HCT116 (cell line): Measurements from ENCODE around the gene NACC2. TPM values are rescaled to one million over a fixed set of nuclear protein-coding genes. Genes with fewer than 3 reads are reported as not detected.

ENCODE experiments used
- ATAC-seq: fragments of 200-7000 bp; cut with Tn5 transposase; 2 replicates; pipeline ENCODE4 v1.9.1; 2020; ENCODE audit warnings: mild to moderate bottlenecking, moderate library complexity
- BruUV-seq: library from RNA; stranded (reverse); fragments of 400-500 nt; replicated peaks from 2 replicates; lab custom pipeline; 2021; lab: Mats Ljungman, UMichigan
- CTCF ChIA-PET: fragments of 300-600 bp; sonication (Branson Sonifier 250); formaldehyde crosslinking; loops from one replicate; lab custom pipeline; 2021; ENCODE audit warnings: antibody characterized with exemption; lab: Charles Lee
- POLR2A ChIA-PET: fragments of 300-600, 350-600 bp; sonication (Branson Sonifier 250); formaldehyde crosslinking; loops from one replicate; lab custom pipeline; 2021; ENCODE audit warnings: antibody characterized with exemption; lab: Charles Lee
- RAD21 ChIA-PET, 2 experiments: fragments of 300-600 bp; sonication (Branson Sonifier 250); formaldehyde crosslinking; loops; one replicate each; lab custom pipeline; 2023; ENCODE audit warnings: low total read pairs in 2 of 2; ENCODE audit not compliant: uncharacterized antibody in 2 of 2, unreplicated experiment in 2 of 2, low non-redundant PET in 1 of 2; lab: Charles Lee
- DNase-seq: peaks from one replicate; pipeline ENCODE4 v3.0.0-alpha.2; 2010; ENCODE audit warnings: low read depth, low spot score
- H2AFZ ChIP-seq: fragments of 200-600 bp; shearing (Covaris generic), sonication (generic); 2 replicates; pipeline ENCODE4 v1.6.1; 2017; ENCODE audit warnings: low read depth, mixed run types, mixed read lengths, antibody characterized with exemption, low read length; ENCODE audit not compliant: poor library complexity, severe bottlenecking
- H3K27ac ChIP-seq: 2 replicates; pipeline ENCODE4 v1.5.1; 2012; ENCODE audit warnings: low read depth, low read length
- H3K27me3 ChIP-seq: fragments of 200-600 bp; sonication (generic); 2 replicates; pipeline ENCODE4 v1.6.1; 2016; ENCODE audit warnings: mixed run types, low read length, mixed read lengths; ENCODE audit not compliant: insufficient read depth
- H3K36me3 ChIP-seq, 2 experiments: fragments of 200-500 bp in 1 of 2; fragments of 200-600 bp in 1 of 2; sonication (Bioruptor generic) in 1 of 2; sonication (generic) in 1 of 2; 2 replicates each; pipeline versions ENCODE4 v1.5.1 to v1.6.1; 2014 to 2016; ENCODE audit warnings: low read length in 2 of 2, inconsistent platforms in 1 of 2, mixed read lengths in 1 of 2, mixed run types in 1 of 2; ENCODE audit not compliant: insufficient read depth in 2 of 2, control insufficient read depth in 1 of 2
- H3K4me1 ChIP-seq, 2 experiments: fragments of 200-600 bp in 1 of 2; sonication (generic) in 1 of 2; 2 replicates each; pipeline versions ENCODE4 v1.5.1 to v1.6.1; 2012 to 2017; ENCODE audit warnings: low read length in 2 of 2, inconsistent platforms in 1 of 2, mild to moderate bottlenecking in 1 of 2, mixed read lengths in 1 of 2, mixed run types in 1 of 2, moderate library complexity in 1 of 2; ENCODE audit not compliant: insufficient read depth in 2 of 2, control insufficient read depth in 1 of 2
- H3K4me2 ChIP-seq: fragments of 200-600 bp; sonication (generic); 2 replicates; pipeline ENCODE4 v1.6.1; 2017; ENCODE audit warnings: mixed run types, low read length, mixed read lengths
- H3K4me3 ChIP-seq, 2 experiments: fragments of 200-600 bp in 1 of 2; sonication (generic) in 1 of 2; replicated peaks in 1 of 2; 2 replicates each; pipeline ENCODE4 v1.5.1; 2011 to 2016; ENCODE audit warnings: low read length in 2 of 2, control low read depth in 1 of 2, low read depth in 1 of 2, mild to moderate bottlenecking in 1 of 2, mixed read lengths in 1 of 2, mixed run types in 1 of 2
- H3K79me2 ChIP-seq: fragments of 200-600 bp; sonication (generic); 2 replicates; pipeline ENCODE4 v1.6.1; 2017; ENCODE audit warnings: mild to moderate bottlenecking, mixed run types, low read length, moderate library complexity, mixed read lengths; ENCODE audit not compliant: insufficient read depth
- H3K9ac ChIP-seq: fragments of 200-600 bp; sonication (generic); 2 replicates; pipeline ENCODE4 v1.6.1; 2016; ENCODE audit warnings: low read length, mixed read lengths
- H3K9me2 ChIP-seq: fragments of 200-600 bp; sonication (generic), shearing (Covaris generic); 2 replicates; pipeline ENCODE4 v1.6.1; 2017; ENCODE audit warnings: mixed run types, mild to moderate bottlenecking, moderate library complexity; ENCODE audit not compliant: insufficient read depth
- H3K9me3 ChIP-seq, 2 experiments: fragments of 200-500 bp in 1 of 2; fragments of 200-600 bp in 1 of 2; sonication (Bioruptor generic) in 1 of 2; sonication (generic) in 1 of 2; 2 replicates each; pipeline ENCODE4 v1.6.1; 2014 to 2017; ENCODE audit warnings: low read length in 2 of 2, mixed read lengths in 2 of 2, inconsistent platforms in 1 of 2, low read depth in 1 of 2, mild to moderate bottlenecking in 1 of 2, mixed run types in 1 of 2, moderate library complexity in 1 of 2; ENCODE audit not compliant: control insufficient read depth in 1 of 2, insufficient read depth in 1 of 2
- H4K20me1 ChIP-seq: fragments of 200-600 bp; sonication (generic), shearing (Covaris generic); 2 replicates; pipeline ENCODE4 v1.6.1; 2017; ENCODE audit warnings: mixed run types, mild to moderate bottlenecking, moderate library complexity; ENCODE audit not compliant: insufficient read depth
- ATF3 ChIP-seq: IDR thresholded peaks from 2 replicates; pipeline ENCODE4 v1.6.1; 2012
- CBX3 ChIP-seq: IDR thresholded peaks from 2 replicates; pipeline ENCODE4 v1.6.1; 2012; ENCODE audit warnings: low read depth
- EGR1 ChIP-seq: IDR thresholded peaks from 2 replicates; pipeline ENCODE4 v1.6.1; 2012; ENCODE audit warnings: low read depth
- ELF1 ChIP-seq: IDR thresholded peaks from 2 replicates; pipeline ENCODE4 v1.6.1; 2012; ENCODE audit warnings: low read depth, borderline replicate concordance
- EZH2phosphoT487 ChIP-seq: fragments of 200-600 bp; IDR thresholded peaks from 2 replicates; pipeline ENCODE4 v1.6.1; 2018; ENCODE audit warnings: antibody characterized with exemption, borderline replicate concordance
- JUND ChIP-seq: IDR thresholded peaks from 2 replicates; pipeline ENCODE4 v1.6.1; 2012
- POLR2A ChIP-seq: IDR thresholded peaks from 2 replicates; pipeline ENCODE4 v1.7.0; 2011; ENCODE audit warnings: borderline replicate concordance; ENCODE audit not compliant: insufficient read depth, insufficient read length; ENCODE audit errors: extremely low read depth
- POLR2AphosphoS5 ChIP-seq: IDR thresholded peaks from 2 replicates; pipeline ENCODE4 v1.6.1; 2011; ENCODE audit warnings: mild to moderate bottlenecking, low read depth, low read length, moderate library complexity
- RAD21 ChIP-seq: IDR thresholded peaks from 2 replicates; pipeline ENCODE4 v1.6.1; 2012; ENCODE audit warnings: low read depth, mild to moderate bottlenecking
- SRF ChIP-seq: IDR thresholded peaks from 2 replicates; pipeline ENCODE4 v1.6.1; 2012; ENCODE audit warnings: low read depth
- TCF7L2 ChIP-seq: IDR thresholded peaks from 2 replicates; pipeline ENCODE4 v1.7.0; 2011; ENCODE audit warnings: borderline replicate concordance, inconsistent platforms; ENCODE audit not compliant: insufficient read depth, insufficient read length; ENCODE audit errors: extremely low read depth
- YY1 ChIP-seq: IDR thresholded peaks from 2 replicates; pipeline ENCODE4 v1.6.1; 2011; ENCODE audit warnings: low read length, low read depth, moderate library complexity, mild to moderate bottlenecking; ENCODE audit not compliant: insufficient replicate concordance; ENCODE audit errors: extremely low read depth
- intact Hi-C: fragments of 100-400 bp; cut with micrococcal nuclease; formaldehyde crosslinking; loops from 2 replicates; pipeline ENCODE4 v1.10.0; 2022
- total RNA-seq: library from RNA; stranded (reverse); gene quantifications from one replicate; pipeline ENCODE4 v1.2.1, GENCODE V29; 2021; ENCODE audit not compliant: unreplicated experiment

Gene NACC2
- total RNA-seq, 1 experiment from 2014 or later: 27.8 TPM

GRCh38 chr9:136079211-136079915 is 15.7 kb downstream of the NACC2 start:
- BruUV-seq: no TSS peak
- Histone ChIP-seq H3K4me2 (no peak overlapping the region), H3K4me3 (no peak overlapping the region), H3K9ac (no peak overlapping the region), H4K20me1 (no peaks in the 10 kb centered on the region), H3K9me2 (no peaks in the 10 kb centered on the region), H3K36me3 (no peaks in the 10 kb centered on the region; a peak in 2 of 4 replicates), H3K4me1 (peaks cover 0 to 5% of the 10 kb centered on the region in 2 experiments; a peak in 2 of 4 replicates), H3K9me3 (no peaks in the 10 kb centered on the region), H3K79me2 (peaks cover 91% of the 10 kb centered on the region), H3K27ac (no peak overlapping the region; the same call in 1 of the 2 replicates), H2AFZ (no peak overlapping the region), H3K27me3 (no peaks in the 10 kb centered on the region)
- TF ChIP-seq JUND (no peak), RAD21 (no peak), YY1 (no peak), SRF (no peak), POLR2A (no peak), ATF3 (no peak), TCF7L2 (no peak), ELF1 (no peak), EZH2phosphoT487 (no peak), POLR2AphosphoS5 (no peak), EGR1 (no peak), CBX3 (no peak)
- ChIA-PET POLR2A (no interaction called here), RAD21 (no interaction called here), CTCF (no interaction called here)
- DNase-seq: no peak
- intact Hi-C loops: no loop called here
- no peak for ATAC-seq
